Small intestine (tissue), 7 donors: Measurements from ENCODE around the gene HNRNPA1L2. TPM values are rescaled to one million over a fixed set of nuclear protein-coding genes. Genes with fewer than 3 reads are reported as not detected.
"Not testable (repeated sequence)": the region's sequence is repeated elsewhere in the genome, so short reads cannot be mapped to it uniquely, and the experiment has no call there.

Experiments
- DNase-seq, 2 donors: peaks; one replicate each; pipeline versions ENCODE4 v3.0.0 to v3.0.0-alpha.2; 2013
- FAIRE-seq: peaks from 2 replicates; lab custom pipeline; 2012; peaks lifted over from hg19 to GRCh38; lab: Jason Lieb, UNC
- H3K27ac ChIP-seq, 3 donors: one replicate each; pipeline ENCODE4 v1.5.1; 2013; ENCODE audit warnings: low read length in 2 of 3, mild to moderate bottlenecking in 2 of 3, control low read depth in 1 of 3, inconsistent platforms in 1 of 3, low read depth in 1 of 3, moderate library complexity in 1 of 3
- H3K27me3 ChIP-seq, 3 donors: one replicate each; pipeline ENCODE4 v1.6.1; 2013; ENCODE audit warnings: low read length in 3 of 3, inconsistent platforms in 1 of 3; ENCODE audit not compliant: control insufficient read depth in 3 of 3, insufficient read depth in 3 of 3
- H3K36me3 ChIP-seq, 3 donors: one replicate each; pipeline ENCODE4 v1.6.1; 2013; ENCODE audit warnings: low read length in 3 of 3, inconsistent platforms in 1 of 3, low read depth in 1 of 3, mild to moderate bottlenecking in 1 of 3, moderate library complexity in 1 of 3; ENCODE audit not compliant: control insufficient read depth in 3 of 3, insufficient read depth in 2 of 3
- H3K4me1 ChIP-seq, 3 donors: one replicate each; pipeline ENCODE4 v1.6.1; 2013; ENCODE audit warnings: low read length in 2 of 3, inconsistent platforms in 1 of 3, low read depth in 1 of 3, mild to moderate bottlenecking in 1 of 3, moderate library complexity in 1 of 3; ENCODE audit not compliant: control insufficient read depth in 3 of 3, insufficient read depth in 2 of 3
- H3K4me3 ChIP-seq, 3 donors: one replicate each; pipeline ENCODE4 v1.5.1; 2013; ENCODE audit warnings: low read length in 3 of 3, control low read depth in 1 of 3, inconsistent platforms in 1 of 3, low read depth in 1 of 3, mild to moderate bottlenecking in 1 of 3, moderate library complexity in 1 of 3
- H3K9me3 ChIP-seq, 2 donors: one replicate each; pipeline ENCODE4 v1.6.1; 2013; ENCODE audit warnings: low read depth in 1 of 2, low read length in 1 of 2; ENCODE audit not compliant: control insufficient read depth in 2 of 2, insufficient read depth in 1 of 2
- WGBS, 3 donors: extraction: QIAGEN DNeasy Blood & Tissue Kit; methylation state at CpG; one replicate each; pipeline ENCODE4 v1.1.7; 2013; 5-methylcytosine and 5-hydroxymethylcytosine counted together
- polyA plus RNA-seq, 4 donors: library from polyadenylated mRNA; stranded (reverse) in 3 of 4; unstranded in 1 of 4; fragments of 200-250 nt in 3 of 4; fragments of 120-200 nt in 1 of 4; gene quantifications; one replicate each; pipeline versions ENCODE4 v1.2.1 to v1.2.3, GENCODE V29; 2013
- donor health status: healthy with polysubstance abuse.
- donor health status: control.
- donor health status: control.
- donor health status: Bipolar disorder and iron deficiency.
- donor health status: healthy.

HNRNPA1L2 gene
- polyA plus RNA-seq, 4 donors = 0.45 to 13.2 (median 4.7) TPM

DNA sequence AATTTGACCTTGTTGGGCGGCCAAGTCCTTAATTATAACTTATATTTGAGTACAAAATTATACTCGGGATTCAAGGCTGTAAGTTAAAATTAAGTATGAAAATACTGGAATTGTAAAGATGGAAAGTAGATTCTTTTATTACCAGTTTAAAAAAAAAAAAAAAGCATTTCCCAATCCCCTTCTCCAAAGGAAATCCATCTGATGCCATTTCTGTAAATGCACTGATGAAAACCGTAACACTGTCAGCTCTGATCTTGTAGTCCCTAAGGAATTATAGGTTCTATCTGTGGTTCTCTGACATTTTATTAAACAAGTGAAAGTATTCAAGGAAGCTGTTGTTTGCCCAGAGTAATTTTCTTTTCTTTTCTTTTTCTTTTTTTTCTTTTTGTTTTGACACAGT, 41.6 kb upstream of the HNRNPA1L2 start:
- WGBS, 3 donors = 67 to 79% (median 69%) methylated on average over 3 of the region's 3 CpGs
- Histone ChIP-seq H3K27ac (no peak overlapping the region), H3K9me3 (no peaks in the 10 kb centered on the region), H3K4me3 (peak overlapping the region in 1 of 3 donors; percentile 38), H3K4me1 (peaks cover 0 to 8% (median 0%) of the 10 kb centered on the region in 3 donors), H3K36me3 (no peaks in the 10 kb centered on the region), H3K27me3 (peaks cover 0 to 4% (median 0%) of the 10 kb centered on the region in 3 donors)
- DNase-seq (no peak), FAIRE-seq (no peak)

DNA sequence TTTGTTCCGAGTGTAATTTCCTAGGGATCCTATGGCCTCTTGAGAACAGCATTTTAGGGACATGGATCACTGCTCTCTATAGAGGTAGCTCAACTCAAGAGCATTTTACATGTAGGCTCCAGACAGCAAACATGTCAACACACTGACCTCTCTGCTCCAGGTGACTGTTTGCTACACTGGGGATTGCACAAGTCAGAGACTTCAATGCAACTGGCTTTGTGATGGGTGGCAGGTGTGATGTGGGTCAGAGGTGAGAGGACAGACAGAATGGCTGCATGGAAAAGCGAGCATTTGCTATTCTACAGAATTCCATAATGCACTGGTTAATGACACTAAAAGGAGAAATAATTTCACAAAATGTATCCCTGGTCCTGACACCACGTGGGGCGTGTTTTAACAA, 38.9 kb upstream of the HNRNPA1L2 start:
- DNase-seq, H3K36me3 ChIP-seq, H3K4me1 ChIP-seq, H3K9me3 ChIP-seq, H3K27me3 ChIP-seq, H3K27ac ChIP-seq, H3K4me3 ChIP-seq, FAIRE-seq: not testable (repeated sequence)
- WGBS, 3 donors = 58 to 86% (median 71%) methylated on average over 2 of the region's 4 CpGs

DNA sequence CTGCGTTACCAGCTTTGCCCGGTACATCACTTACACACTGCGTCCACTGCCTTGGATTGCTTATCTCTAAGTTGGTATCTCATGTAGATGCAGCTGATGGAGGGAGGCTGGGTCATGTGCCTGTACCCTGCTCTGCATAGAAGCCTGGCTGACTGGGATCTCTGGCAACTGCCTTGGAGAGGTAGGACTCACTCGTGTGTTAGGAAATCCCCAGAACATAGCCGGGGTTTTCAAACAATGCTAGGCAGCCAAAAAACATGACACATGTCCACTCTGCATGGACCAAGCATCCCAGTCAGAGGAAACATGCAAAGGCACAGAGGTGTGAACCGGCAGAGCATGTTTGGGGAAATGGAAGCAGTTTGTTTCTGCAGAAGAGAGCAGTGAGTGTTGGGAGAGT, 36.1 kb upstream of the HNRNPA1L2 start:
- H3K27me3 ChIP-seq, H3K27ac ChIP-seq, H3K9me3 ChIP-seq, DNase-seq, H3K4me3 ChIP-seq, FAIRE-seq, H3K4me1 ChIP-seq, H3K36me3 ChIP-seq: not testable (repeated sequence)
- 76 to 85% (median 81%) methylated on average over 6 of the region's 6 CpGs for WGBS, 3 donors

DNA sequence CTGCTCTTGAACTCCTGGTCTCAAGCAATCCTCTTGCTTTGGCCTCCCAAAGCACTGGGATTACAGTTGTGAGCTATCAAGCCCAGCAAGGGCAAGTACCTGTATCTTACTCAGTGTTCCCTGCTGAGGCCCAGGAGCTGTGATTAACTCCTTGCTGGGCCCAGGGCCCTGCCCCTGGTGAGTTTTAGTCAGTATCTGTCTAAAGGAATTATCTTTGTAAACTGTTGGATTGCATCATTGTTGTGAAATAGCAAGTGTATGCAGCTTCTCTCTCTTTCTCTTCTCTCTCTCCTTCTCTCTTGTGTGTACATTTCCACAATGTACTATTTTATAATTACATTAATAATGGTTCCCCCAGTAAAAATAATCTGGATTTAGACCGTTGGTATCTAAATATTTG, 35.4 kb upstream of the HNRNPA1L2 start:
- WGBS, 3 donors = 19 to 48% (median 29%) methylated on average over 1 of the region's 1 CpG
- not testable (repeated sequence) for H3K36me3 ChIP-seq, H3K4me1 ChIP-seq, H3K4me3 ChIP-seq, H3K27me3 ChIP-seq, H3K9me3 ChIP-seq, H3K27ac ChIP-seq, FAIRE-seq
- DNase-seq = peak in 1 of 2 donors; percentile 8

DNA sequence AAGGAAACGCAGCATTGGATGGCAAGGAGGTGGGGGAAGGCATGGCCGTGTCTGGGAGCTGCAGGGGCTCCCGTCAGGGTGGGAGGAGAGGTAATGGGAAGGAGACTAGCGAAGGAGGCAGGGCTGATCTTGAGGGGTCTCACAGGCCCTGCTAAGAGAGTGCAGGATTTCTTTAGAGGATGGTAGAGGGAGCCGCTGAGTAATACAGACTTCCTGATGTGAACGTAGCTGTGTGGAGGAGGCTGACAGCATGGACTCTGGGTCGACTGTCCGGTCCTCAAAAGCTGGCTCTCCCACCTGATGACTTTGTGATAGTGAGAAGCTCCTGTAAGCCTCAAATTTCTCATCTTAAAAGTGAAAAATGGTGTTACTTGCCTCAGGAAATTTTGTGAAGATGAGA, 34.0 kb upstream of the HNRNPA1L2 start:
- FAIRE-seq, H3K27ac ChIP-seq, DNase-seq, H3K36me3 ChIP-seq, H3K4me3 ChIP-seq, H3K27me3 ChIP-seq, H3K9me3 ChIP-seq, H3K4me1 ChIP-seq: not testable (repeated sequence)
- 19 to 36% (median 33%) methylated on average over 8 of the region's 8 CpGs for WGBS, 3 donors

DNA sequence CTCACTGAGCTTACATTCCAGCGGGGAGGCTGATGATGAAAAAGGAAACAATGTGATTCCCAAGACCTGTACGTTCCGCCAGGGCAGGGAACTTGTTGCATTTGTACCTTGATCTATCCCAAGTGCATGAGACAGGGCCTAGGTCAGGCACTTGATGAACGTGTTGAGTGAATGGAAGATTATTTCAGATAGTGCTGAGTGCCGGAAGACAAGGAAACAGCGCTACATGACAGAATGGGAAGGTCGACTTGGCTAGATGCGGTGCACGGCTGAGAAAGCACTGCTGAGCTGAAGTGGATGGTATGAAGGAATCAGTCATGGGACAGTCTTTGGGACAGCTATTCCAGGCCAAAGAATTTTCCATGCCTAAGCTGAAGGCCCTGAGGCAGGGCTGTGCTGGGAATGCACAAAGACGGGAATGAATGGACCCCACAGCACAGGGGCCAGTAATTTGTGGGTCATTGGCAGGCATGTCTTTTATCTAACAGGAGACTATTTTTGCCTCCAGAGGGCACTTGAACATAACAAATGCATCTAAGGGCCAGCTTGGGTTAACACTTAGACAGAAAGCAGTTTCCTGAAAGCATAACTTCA, 33.1 kb upstream of the HNRNPA1L2 start:
- H3K4me3 ChIP-seq, H3K9me3 ChIP-seq, H3K4me1 ChIP-seq, H3K27ac ChIP-seq, H3K36me3 ChIP-seq, FAIRE-seq, H3K27me3 ChIP-seq: not testable (repeated sequence)
- DNase-seq = peak; percentile 49 to 58
- 37 to 62% (median 50%) methylated on average over 10 of the region's 10 CpGs for WGBS, 3 donors

DNA sequence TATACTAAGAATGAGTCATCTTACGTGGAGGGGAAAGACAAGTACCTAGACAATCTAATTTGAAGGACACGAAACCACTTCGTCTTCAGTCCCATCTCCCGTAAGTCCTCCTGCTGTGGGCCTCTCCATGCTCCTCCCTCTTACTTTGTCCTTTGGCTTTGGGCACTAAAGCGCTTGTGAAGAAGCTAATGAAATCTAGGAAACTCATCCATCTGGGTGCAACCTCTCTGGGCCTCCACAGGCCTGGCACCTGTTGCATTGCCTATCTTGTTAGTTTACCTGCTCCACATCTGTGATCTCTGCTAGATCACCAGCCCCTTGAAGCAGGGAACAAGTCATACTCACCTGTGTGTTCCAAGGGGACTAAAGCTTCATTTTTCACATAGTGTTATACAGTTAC, 32.1 kb upstream of the HNRNPA1L2 start:
- not testable (repeated sequence) for FAIRE-seq, H3K27me3 ChIP-seq, H3K27ac ChIP-seq, H3K9me3 ChIP-seq, H3K4me1 ChIP-seq, H3K4me3 ChIP-seq, H3K36me3 ChIP-seq
- DNase-seq = peak in 1 of 2 donors; percentile 23
- 91 to 93% (median 92%) methylated on average over 5 of the region's 5 CpGs for WGBS, 3 donors

DNA sequence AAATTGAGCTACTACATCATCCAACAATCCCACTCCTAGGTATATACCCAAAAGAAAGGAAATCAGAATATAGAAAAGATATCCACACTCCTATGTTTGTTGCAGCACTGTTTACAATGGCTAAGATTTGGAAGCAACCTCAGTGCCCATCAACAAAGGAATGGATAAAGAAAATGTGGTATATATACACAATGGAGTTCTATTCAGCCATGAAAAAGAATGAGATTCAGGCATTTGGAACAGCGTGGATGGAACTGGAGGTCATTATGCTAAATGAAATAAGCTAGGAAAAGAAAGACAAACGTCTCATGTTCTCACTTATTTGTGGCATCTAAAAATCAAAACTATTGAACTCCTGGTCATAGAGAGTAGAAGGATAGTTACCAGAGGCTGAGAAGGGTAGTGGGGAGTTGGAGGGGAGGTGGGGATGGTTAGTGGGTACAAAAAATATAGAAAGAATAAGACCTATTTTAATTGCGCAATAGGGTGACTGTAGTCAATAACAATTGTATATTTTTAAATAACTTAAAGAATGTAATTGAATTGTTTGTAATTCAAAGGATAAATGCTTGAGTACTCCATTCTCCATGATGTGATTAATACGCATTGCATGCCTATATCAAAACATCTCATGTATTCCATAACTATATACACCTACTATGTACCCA, 27.0 kb upstream of the HNRNPA1L2 start:
- 92 to 96% (median 94%) methylated on average over 4 of the region's 4 CpGs for WGBS, 3 donors
- FAIRE-seq = no peak
- peaks cover 0 to 3% (median 0%) of the 10 kb centered on the region in 3 donors for H3K36me3 ChIP-seq

More for the DNA sequence above, 27.0 kb upstream of the HNRNPA1L2 start:
- no peak overlapping the region for H3K27ac ChIP-seq
- no peaks in the 10 kb centered on the region for H3K27me3 ChIP-seq
- DNase-seq = no peak
- H3K9me3 ChIP-seq = no peaks in the 10 kb centered on the region
- no peak overlapping the region for H3K4me3 ChIP-seq
- H3K4me1 ChIP-seq = no peaks in the 10 kb centered on the region
